ENCODE data around the gene CD300LG. TPM values are rescaled to one million over a fixed set of nuclear protein-coding genes. Genes with fewer than 3 reads are reported as not detected.

CD300LG gene
- total RNA-seq, 1 experiment from 2014 or later: not detected

DNA sequence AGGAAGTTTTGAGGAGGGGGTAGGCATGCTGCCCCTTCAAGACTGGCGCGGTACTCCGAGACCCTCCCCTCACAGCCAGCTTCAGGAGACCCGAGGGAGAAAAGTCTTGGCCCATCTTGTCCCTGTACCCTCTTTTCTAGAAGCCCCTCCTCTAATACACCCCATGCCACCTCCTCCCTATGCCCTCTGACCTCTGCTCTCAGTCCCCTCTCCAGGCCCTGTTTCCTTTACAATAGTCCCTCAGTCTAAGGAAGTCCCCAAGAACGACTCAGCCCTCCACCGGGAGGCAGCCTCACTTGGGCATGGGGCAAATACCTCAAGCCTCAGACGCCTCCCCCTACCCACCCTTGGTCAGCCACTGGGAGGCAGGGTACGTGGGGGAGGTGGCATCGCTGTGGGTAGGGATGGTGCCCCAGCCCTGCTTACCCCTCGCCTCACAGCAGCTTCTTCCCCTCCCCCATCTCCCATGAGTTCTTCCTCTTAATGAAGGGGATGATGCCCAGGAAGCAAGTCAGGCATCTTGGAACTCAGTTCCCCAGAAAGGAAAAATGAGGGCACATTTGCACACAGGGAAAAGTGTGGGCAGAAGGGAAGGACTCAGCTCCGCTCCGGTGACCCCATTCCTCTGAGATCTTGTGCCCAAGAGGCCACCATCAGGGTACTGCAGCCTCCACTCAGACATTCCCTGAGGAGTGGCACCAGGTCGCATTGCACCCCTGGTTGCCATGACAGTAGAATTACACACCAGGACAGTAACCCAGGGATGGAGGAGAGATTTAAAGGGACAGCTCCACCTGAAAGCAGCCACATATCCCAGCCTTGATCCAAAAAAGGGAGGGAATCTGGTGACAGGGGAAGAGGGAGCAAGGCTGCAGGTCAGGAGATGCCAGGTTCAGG is 54.1 kb downstream of the CD300LG start (continued):
- TF ChIP-seq CBX3 (IDR thresholded peaks at IDR 0.05; ENCODE audit: low read depth) (no peak), RAD21 (IDR thresholded peaks at IDR 0.05; ENCODE audit: low read depth) (no peak), TCF7L2 (IDR thresholded peaks at IDR 0.05; ENCODE audit: borderline replicate concordance, extremely low read depth, insufficient read depth, insufficient read length) (no peak), SP1 (IDR thresholded peaks at IDR 0.05; ENCODE audit: low read depth) (no peak), POLR2A (IDR thresholded peaks at IDR 0.05; ENCODE audit: borderline replicate concordance, extremely low read depth, insufficient read depth, insufficient read length) (no peak), EZH2 (IDR thresholded peaks at IDR 0.05) (no peak), POLR2AphosphoS5 (IDR thresholded peaks at IDR 0.05; ENCODE audit: low read depth, low read length) (no peak), ELF1 (IDR thresholded peaks at IDR 0.05; ENCODE audit: borderline replicate concordance, low read depth) (no peak)
- TF ChIP-seq, protein P1, sequence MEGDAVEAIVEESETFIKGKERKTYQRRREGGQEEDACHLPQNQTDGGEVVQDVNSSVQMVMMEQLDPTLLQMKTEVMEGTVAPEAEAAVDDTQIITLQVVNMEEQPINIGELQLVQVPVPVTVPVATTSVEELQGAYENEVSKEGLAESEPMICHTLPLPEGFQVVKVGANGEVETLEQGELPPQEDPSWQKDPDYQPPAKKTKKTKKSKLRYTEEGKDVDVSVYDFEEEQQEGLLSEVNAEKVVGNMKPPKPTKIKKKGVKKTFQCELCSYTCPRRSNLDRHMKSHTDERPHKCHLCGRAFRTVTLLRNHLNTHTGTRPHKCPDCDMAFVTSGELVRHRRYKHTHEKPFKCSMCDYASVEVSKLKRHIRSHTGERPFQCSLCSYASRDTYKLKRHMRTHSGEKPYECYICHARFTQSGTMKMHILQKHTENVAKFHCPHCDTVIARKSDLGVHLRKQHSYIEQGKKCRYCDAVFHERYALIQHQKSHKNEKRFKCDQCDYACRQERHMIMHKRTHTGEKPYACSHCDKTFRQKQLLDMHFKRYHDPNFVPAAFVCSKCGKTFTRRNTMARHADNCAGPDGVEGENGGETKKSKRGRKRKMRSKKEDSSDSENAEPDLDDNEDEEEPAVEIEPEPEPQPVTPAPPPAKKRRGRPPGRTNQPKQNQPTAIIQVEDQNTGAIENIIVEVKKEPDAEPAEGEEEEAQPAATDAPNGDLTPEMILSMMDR (IDR thresholded peaks at IDR 0.05 in 2 of 3, conservative IDR thresholded peaks at IDR 0.05 in 1 of 3; ENCODE audit: borderline replicate concordance in 1 of 3, insufficient read depth in 1 of 3, low read depth in 2 of 3, low read length in 2 of 3): no peak
- TF ChIP-seq, protein P2, sequence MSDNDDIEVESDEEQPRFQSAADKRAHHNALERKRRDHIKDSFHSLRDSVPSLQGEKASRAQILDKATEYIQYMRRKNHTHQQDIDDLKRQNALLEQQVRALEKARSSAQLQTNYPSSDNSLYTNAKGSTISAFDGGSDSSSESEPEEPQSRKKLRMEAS (IDR thresholded peaks at IDR 0.05): no peak

DNA sequence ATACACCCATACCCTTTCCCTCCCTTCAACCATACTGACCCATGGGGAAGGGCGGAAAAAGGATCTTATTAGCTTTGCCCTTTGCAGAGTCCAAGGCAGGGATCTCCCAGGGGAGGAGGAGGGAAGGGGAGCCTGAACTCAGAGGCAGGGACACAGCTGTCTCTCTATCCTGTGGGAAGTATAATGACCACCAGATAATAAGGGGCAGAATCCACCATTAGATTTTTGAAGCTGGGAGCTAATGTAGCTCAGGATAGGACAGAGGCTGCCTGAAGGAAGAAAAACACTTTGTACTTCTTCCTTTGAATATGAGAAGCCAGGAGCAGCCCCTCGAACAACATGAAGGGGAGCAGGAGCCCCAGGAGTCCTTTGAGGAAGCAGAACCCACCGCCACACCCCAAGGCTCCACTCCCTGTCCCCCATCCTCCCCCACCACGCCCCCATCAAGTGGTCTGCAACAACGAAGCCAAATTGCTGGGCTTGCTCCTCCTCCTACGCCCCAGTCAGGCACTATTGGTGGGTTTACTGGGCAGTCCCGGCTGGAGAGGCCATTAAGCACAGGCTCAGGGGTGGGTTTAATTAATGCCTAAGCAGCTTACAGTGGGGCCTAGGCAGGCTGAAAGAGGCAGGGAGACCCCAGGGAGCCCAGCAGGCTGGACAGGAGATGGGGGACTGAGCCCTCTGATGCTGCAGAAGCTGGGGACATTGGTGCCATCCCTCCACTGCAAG is 55.0 kb downstream of the CD300LG start:
- no peaks in the 10 kb centered on the region for H3K9me3 ChIP-seq (ENCODE audit: control insufficient read depth in 1 of 2, insufficient read depth in 1 of 2, low read depth in 1 of 2, low read length in 2 of 2)
- no peak overlapping the region for H3K27ac ChIP-seq (ENCODE audit: low read depth, low read length)
- POLR2A ChIA-PET: no interaction called here
- H3K4me1 ChIP-seq (ENCODE audit: control insufficient read depth in 1 of 2, insufficient read depth in 2 of 2, low read length in 2 of 2): peaks cover 32 to 58% of the 10 kb centered on the region in 2 experiments
- BruUV-seq (replicated peaks): no TSS peak
- H3K9me2 ChIP-seq (ENCODE audit: insufficient read depth): no peaks in the 10 kb centered on the region
- H3K9ac ChIP-seq (ENCODE audit: low read length): no peak overlapping the region
- DNase-seq (ENCODE audit: low read depth, low spot score) (no peak), ATAC-seq (no peak)
- intact Hi-C loops (cut with micrococcal nuclease): loop anchor here (10.0 kb wide), 1 partner anchor 463 kb away; the partner anchor contains the start of gene FAM171A2
- no peaks in the 10 kb centered on the region for H3K27me3 ChIP-seq (ENCODE audit: insufficient read depth, low read length)
- no peak overlapping the region for H3K4me2 ChIP-seq (ENCODE audit: low read length)
- no peak for TF ChIP-seq SIN3A (IDR thresholded peaks at IDR 0.05; ENCODE audit: low read depth)
- no peak for TF ChIP-seq POLR2AphosphoS5 (IDR thresholded peaks at IDR 0.05; ENCODE audit: low read depth, low read length)
- no peak for TF ChIP-seq EZH2 (IDR thresholded peaks at IDR 0.05)
- TF ChIP-seq POLR2A (IDR thresholded peaks at IDR 0.05; ENCODE audit: borderline replicate concordance, extremely low read depth, insufficient read depth, insufficient read length): no peak
- TF ChIP-seq CEBPB (IDR thresholded peaks at IDR 0.05; ENCODE audit: low read depth): no peak
- no peak for TF ChIP-seq ZFX (IDR thresholded peaks at IDR 0.05)
- TF ChIP-seq, protein P1 (IDR thresholded peaks at IDR 0.05 in 2 of 3, conservative IDR thresholded peaks at IDR 0.05 in 1 of 3; ENCODE audit: borderline replicate concordance in 1 of 3, insufficient read depth in 1 of 3, low read depth in 2 of 3, low read length in 2 of 3): no peak
- TF ChIP-seq ZNF274 (IDR thresholded peaks at IDR 0.05; ENCODE audit: low read depth, low read length): no peak
- no peak for TF ChIP-seq CBX3 (IDR thresholded peaks at IDR 0.05; ENCODE audit: low read depth)
- TF ChIP-seq, protein P2 (IDR thresholded peaks at IDR 0.05): no peak
- no peak for TF ChIP-seq ELF1 (IDR thresholded peaks at IDR 0.05; ENCODE audit: borderline replicate concordance, low read depth)
- no peak for TF ChIP-seq TCF7L2 (IDR thresholded peaks at IDR 0.05; ENCODE audit: borderline replicate concordance, extremely low read depth, insufficient read depth, insufficient read length)
- TF ChIP-seq, protein P3, sequence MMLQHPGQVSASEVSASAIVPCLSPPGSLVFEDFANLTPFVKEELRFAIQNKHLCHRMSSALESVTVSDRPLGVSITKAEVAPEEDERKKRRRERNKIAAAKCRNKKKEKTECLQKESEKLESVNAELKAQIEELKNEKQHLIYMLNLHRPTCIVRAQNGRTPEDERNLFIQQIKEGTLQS (IDR thresholded peaks at IDR 0.05): no peak
- no peak for TF ChIP-seq EZH2phosphoT487 (IDR thresholded peaks at IDR 0.05; ENCODE audit: borderline replicate concordance)
- no peak for TF ChIP-seq SP1 (IDR thresholded peaks at IDR 0.05; ENCODE audit: low read depth)
- H3K4me3 ChIP-seq (replicated peaks in 1 of 2; ENCODE audit: low read depth in 1 of 2, low read length in 2 of 2): no peak overlapping the region
- RAD21 ChIA-PET (ENCODE audit: low non-redundant PET in 1 of 2, low total read pairs in 2 of 2, uncharacterized antibody in 2 of 2, unreplicated experiment in 2 of 2): no interaction called here
- no peaks in the 10 kb centered on the region for H3K79me2 ChIP-seq (ENCODE audit: insufficient read depth, low read length)
- H3K36me3 ChIP-seq (ENCODE audit: control insufficient read depth in 1 of 2, insufficient read depth in 2 of 2, low read length in 2 of 2): no peaks in the 10 kb centered on the region
- no peak overlapping the region for H2AFZ ChIP-seq (ENCODE audit: low read depth, low read length, poor library complexity, severe bottlenecking)
- CTCF ChIA-PET: interaction anchor here (1.5 kb wide), 1 partner anchor 8 kb away, joined by 6 read pairs; no protein-coding TSS in a partner anchor
- no peaks in the 10 kb centered on the region for H4K20me1 ChIP-seq (ENCODE audit: insufficient read depth)
